H1 (cell line): ENCODE data around the gene DCP1A. TPM values are rescaled to one million over a fixed set of nuclear protein-coding genes. Genes with fewer than 3 reads are reported as not detected.

Experiments used
- CTCF ChIP-seq, 3 experiments: IDR thresholded peaks; 1 replicate in 2 of 3; 2 replicates in 1 of 3; pipeline versions ENCODE4 v1.5.1 to v1.6.1; 2011; ENCODE audit warnings: low read length in 3 of 3, mild to moderate bottlenecking in 3 of 3, inconsistent platforms in 2 of 3, low read depth in 1 of 3, moderate library complexity in 1 of 3; ENCODE audit not compliant: insufficient read depth in 1 of 3; ENCODE audit errors: control extremely low read depth in 1 of 3
- E2F6 ChIP-seq: IDR thresholded peaks from 2 replicates; pipeline ENCODE4 v1.6.1; 2012; ENCODE audit warnings: inconsistent platforms
- POLR2A ChIP-seq, 2 experiments: IDR thresholded peaks; 1 replicate in 1 of 2; 2 replicates in 1 of 2; pipeline ENCODE4 v1.6.1; 2011; ENCODE audit warnings: low read depth in 2 of 2, low read length in 2 of 2, mild to moderate bottlenecking in 2 of 2; ENCODE audit errors: control extremely low read depth in 1 of 2
- polyA plus RNA-seq, 7 experiments: library from polyadenylated mRNA; depleted of rRNA in 3 of 7; stranded (reverse) in 5 of 7; unstranded in 2 of 7; fragments of >200 nt in 5 of 7; fragments of 200-250 nt in 2 of 7; gene quantifications; 1 replicate in 5 of 7; 2 replicates in 1 of 7; 4 replicates in 1 of 7; pipeline versions ENCODE4 v1.2.1 to v1.2.3, GENCODE V29; 2011 to 2013; ENCODE audit warnings: missing spikeins in 2 of 7, mixed read lengths in 2 of 7
- total RNA-seq: library from RNA; stranded (reverse); fragmentation: NEBNext Ultra II Directional; extraction: Animal tissue kit (Norgen Biotek cat#: 25700); gene quantifications from 2 replicates; pipeline ENCODE4 v1.2.1, GENCODE V29; 2021

DCP1A gene
- total and polyA plus RNA-seq, 2 of the 8 experiments (the other 6 are each of a cell fraction or from before 2014, with no cell fraction given): 13.2 to 15.9 TPM

- TF ChIP-seq CTCF (IDR thresholded peaks at IDR 0.05; ENCODE audit: control extremely low read depth in 1 of 3, insufficient read depth in 1 of 3, low read depth in 1 of 3, low read length in 3 of 3) (peak in 1 of 3 experiments; percentile 12; a peak in 1 of 4 replicates), POLR2A (IDR thresholded peaks at IDR 0.05; ENCODE audit: control extremely low read depth in 1 of 2, low read depth in 2 of 2, low read length in 2 of 2) (0 out of 3 replicates have a peak, but pooled peaks of 1 of the 2 experiments have one; percentile 35), E2F6 (peak; percentile 72; the same call in 1 of the 2 replicates)
Observed at GRCh38 chr3:53258600-53259426, 88.5 kb downstream of the DCP1A start (continued).
